ENCODE data around the gene MRPL9.

The MRPL9 gene

DNA sequence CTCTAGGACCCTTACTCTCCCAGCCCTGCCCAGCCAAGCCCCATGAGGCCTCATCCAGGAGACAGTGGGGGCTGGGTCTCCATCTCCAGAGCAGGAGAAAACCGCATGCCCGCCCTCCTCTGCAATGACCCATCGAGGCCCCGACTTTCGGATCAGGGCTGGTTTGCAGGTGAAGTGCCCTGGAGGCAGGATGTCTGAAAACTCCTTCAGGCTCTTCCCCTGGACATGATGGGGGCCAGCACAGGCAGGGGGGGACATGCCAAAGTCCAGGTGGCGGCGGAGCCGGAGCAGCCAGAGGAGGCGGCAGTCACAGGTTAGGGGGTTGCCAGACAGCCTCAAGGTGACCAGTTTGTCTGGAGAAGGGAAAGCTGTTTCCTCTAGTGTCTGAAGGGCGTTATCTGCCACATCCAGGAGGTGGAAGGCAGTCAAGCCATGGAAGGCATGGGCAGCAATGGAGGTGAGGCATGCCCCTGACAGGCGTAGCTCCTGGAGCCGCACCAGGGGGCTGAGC is 38.1 kb upstream of the MRPL9 start:
- H3K27ac ChIP-seq, result no peak overlapping the region
- ChIA-PET CTCF (no interaction called here), POLR2A (ENCODE audit: low non-redundant PET) (no interaction called here)
- DNase-seq (ENCODE audit: low spot score), result no peak
- TF ChIP-seq CTCF (conservative IDR thresholded peaks at IDR 0.05; ENCODE audit: low read depth), result no peak

DNA sequence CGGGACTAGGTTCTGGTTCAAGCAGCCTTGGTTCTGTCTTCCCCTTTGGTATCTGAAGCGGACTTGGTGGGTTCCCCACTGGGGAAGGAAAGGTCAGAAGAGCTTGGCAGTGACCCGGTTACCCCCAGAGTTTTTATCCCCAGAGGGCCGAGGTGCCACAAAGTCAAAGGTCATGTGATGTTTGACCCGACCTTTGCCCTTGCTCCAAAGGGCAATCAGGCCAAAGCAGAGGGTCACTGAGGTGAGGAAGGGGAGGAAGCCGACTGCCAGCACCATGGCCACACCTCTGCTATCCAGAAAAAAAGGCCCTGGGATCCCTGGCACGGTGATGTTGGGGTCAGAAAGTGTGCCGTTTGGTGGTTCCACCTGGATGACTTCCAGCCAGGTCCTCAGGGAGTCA is 37.5 kb upstream of the MRPL9 start:
- H3K27ac ChIP-seq, result no peak overlapping the region
- no peak for DNase-seq (ENCODE audit: low spot score)
- no peak for TF ChIP-seq CTCF (conservative IDR thresholded peaks at IDR 0.05; ENCODE audit: low read depth)
- ChIA-PET CTCF (no interaction called here), POLR2A (ENCODE audit: low non-redundant PET) (no interaction called here)

- TF ChIP-seq CTCF (conservative IDR thresholded peaks at IDR 0.05; ENCODE audit: low read depth), result no peak
- CTCF ChIA-PET, result interaction anchor here (0.6 to 1.3 kb wide), 2 partner anchors 8 to 731 kb away, joined by 3 to 4 read pairs; no protein-coding TSS in a partner anchor
- POLR2A ChIA-PET (ENCODE audit: low non-redundant PET), result no interaction called here
- no peak for DNase-seq (ENCODE audit: low spot score)
- H3K27ac ChIP-seq, result no peak overlapping the region
Measured at GRCh38 chr1:151799179-151800022, 36.1 kb upstream of the MRPL9 start.

- H3K27ac ChIP-seq, result no peak overlapping the region
- no peak for TF ChIP-seq CTCF (conservative IDR thresholded peaks at IDR 0.05; ENCODE audit: low read depth)
- no peak for DNase-seq (ENCODE audit: low spot score)
- ChIA-PET CTCF (interaction anchor here (0.6 to 1.3 kb wide), 2 partner anchors 8 to 730 kb away, joined by 3 to 4 read pairs; no protein-coding TSS in a partner anchor), POLR2A (ENCODE audit: low non-redundant PET) (no interaction called here)
Measured at GRCh38 chr1:151798571-151798970, 35.3 kb upstream of the MRPL9 start.

DNA sequence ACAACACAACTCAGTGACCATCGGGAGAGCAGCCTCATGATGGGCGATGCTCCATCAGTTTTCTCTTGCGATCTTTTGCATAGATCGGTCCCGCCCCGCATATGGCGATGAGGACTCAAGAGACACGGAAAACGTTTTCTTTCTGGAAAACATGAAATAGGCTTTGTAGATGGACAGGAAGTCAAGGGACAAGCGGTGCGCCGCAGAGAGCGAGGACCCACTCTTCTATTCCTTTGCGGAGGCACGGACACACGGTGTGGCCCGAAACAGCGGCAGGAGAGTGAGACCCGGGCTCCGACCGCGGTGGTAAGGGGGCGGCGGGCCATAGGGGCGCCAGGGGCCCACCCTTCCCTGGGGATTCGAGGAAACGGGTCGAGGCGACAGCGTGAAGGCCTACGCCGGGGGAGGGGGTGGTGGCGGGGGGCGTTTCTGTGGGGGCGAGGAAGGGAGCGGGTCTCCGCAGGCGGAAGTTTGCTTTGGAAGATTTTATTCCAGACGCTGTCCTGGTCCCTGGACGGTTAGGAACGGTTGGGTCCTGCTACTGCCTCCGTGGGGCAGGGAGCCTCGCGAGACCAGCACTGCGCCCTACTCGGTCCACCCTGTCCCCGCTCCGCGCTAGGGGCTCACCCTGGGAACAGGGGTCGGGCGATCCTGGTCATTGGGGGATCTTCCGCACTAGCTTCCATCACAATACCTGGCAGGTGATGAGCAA is 27.8 kb upstream of the MRPL9 start:
- TF ChIP-seq CTCF (conservative IDR thresholded peaks at IDR 0.05; ENCODE audit: low read depth), result no peak
- peak overlapping the region; percentile 72 for H3K27ac ChIP-seq
- ChIA-PET POLR2A (ENCODE audit: low non-redundant PET) (no interaction called here), CTCF (interaction anchor here (0.8 to 1.1 kb wide), 3 partner anchors 13 to 84 kb away, joined by 3 to 5 read pairs (median 4); no protein-coding TSS in a partner anchor)
- DNase-seq (ENCODE audit: low spot score), result peak; percentile 33

Data from RWPE1 (cell line).